Suprapubic skin (tissue), 4 donors: ENCODE data around the gene LRP1B. TPM values are rescaled to one million over a fixed set of nuclear protein-coding genes. Genes with fewer than 3 reads are reported as not detected.

Experiments used
- DNase-seq, 2 donors: peaks; one replicate each; pipeline ENCODE4 v3.0.0-alpha.2; 2019; ENCODE audit warnings: low spot score in 2 of 2
- H3K27ac ChIP-seq: fragments of 200-600 bp; sonication (generic); one replicate; pipeline ENCODE4 v1.5.1; 2019
- H3K27me3 ChIP-seq: fragments of 200-600 bp; sonication (generic); one replicate; pipeline ENCODE4 v1.5.1; 2019
- H3K36me3 ChIP-seq: fragments of 200-600 bp; sonication (generic); one replicate; pipeline ENCODE4 v1.5.1; 2019
- H3K4me1 ChIP-seq: fragments of 200-600 bp; sonication (generic); one replicate; pipeline ENCODE4 v1.5.1; 2019
- H3K4me3 ChIP-seq: fragments of 200-600 bp; sonication (generic); one replicate; pipeline ENCODE4 v1.5.1; 2019; ENCODE audit warnings: mild to moderate bottlenecking
- H3K9me3 ChIP-seq: fragments of 200-600 bp; sonication (generic); one replicate; pipeline ENCODE4 v1.5.1; 2019
- EP300 ChIP-seq: sonication (generic); formaldehyde crosslinking; IDR thresholded peaks from one replicate; pipeline ENCODE4 v1.6.1; 2017; ENCODE audit warnings: antibody characterized with exemption
- POLR2A ChIP-seq, 2 donors: fragments of 450-650 bp; IDR thresholded peaks; one replicate each; pipeline ENCODE4 v1.6.1; 2017; ENCODE audit warnings: antibody characterized with exemption in 2 of 2, mild to moderate bottlenecking in 2 of 2, moderate library complexity in 2 of 2
- POLR2AphosphoS5 ChIP-seq, 3 donors: sonication (generic); formaldehyde crosslinking; IDR thresholded peaks; one replicate each; pipeline ENCODE4 v1.6.1; 2017; ENCODE audit warnings: antibody characterized with exemption in 3 of 3
- WGBS: methylation state at CpG from one replicate; pipeline ENCODE4 v1.1.5; 2018; 5-methylcytosine and 5-hydroxymethylcytosine counted together
- total RNA-seq, 4 donors: library from RNA; depleted of rRNA; stranded (reverse); fragments of >200 nt; gene quantifications; one replicate each; pipeline ENCODE4 v1.1.0, GENCODE V29; 2016
- TF ChIP-seq, protein P1 (sequence below), 2 donors: fragments of 200-600 bp in 1 of 2; fragments of 450-650 bp in 1 of 2; sonication (generic) in 1 of 2; IDR thresholded peaks; one replicate each; pipeline ENCODE4 v1.5.1; 2016 to 2019; ENCODE audit warnings: antibody characterized with exemption in 2 of 2, mild to moderate bottlenecking in 1 of 2, moderate library complexity in 1 of 2

The LRP1B gene
- total RNA-seq, 4 donors from 2014 or later = 0.11 to 2.7 (median 1.3) TPM

DNA sequence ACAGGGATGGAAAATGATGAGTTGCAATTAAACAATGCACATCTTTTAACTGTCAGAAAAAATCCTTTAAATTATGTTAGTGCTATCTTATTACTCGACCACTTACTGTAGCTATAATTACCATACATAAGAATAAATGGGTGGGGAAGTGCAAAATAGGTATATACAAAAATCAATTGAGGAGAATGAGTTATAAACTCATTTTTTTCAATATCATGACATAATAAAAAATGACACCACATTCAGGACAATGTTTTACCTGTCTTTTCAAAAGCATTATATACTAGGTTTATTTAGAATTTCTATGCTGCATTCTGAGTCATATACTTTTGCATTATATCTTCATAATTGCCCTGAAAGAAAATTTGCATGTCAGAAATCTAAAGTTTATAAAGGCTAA is 1533.6 kb downstream of the LRP1B start:
- no peak overlapping the region for H3K27ac ChIP-seq
- H3K4me3 ChIP-seq = no peak overlapping the region
- TF ChIP-seq POLR2AphosphoS5 (IDR thresholded peaks at IDR 0.05) = no peak
- TF ChIP-seq EP300 = no peak
- TF ChIP-seq POLR2A (IDR thresholded peaks at IDR 0.05) = no peak
- TF ChIP-seq, protein P1, sequence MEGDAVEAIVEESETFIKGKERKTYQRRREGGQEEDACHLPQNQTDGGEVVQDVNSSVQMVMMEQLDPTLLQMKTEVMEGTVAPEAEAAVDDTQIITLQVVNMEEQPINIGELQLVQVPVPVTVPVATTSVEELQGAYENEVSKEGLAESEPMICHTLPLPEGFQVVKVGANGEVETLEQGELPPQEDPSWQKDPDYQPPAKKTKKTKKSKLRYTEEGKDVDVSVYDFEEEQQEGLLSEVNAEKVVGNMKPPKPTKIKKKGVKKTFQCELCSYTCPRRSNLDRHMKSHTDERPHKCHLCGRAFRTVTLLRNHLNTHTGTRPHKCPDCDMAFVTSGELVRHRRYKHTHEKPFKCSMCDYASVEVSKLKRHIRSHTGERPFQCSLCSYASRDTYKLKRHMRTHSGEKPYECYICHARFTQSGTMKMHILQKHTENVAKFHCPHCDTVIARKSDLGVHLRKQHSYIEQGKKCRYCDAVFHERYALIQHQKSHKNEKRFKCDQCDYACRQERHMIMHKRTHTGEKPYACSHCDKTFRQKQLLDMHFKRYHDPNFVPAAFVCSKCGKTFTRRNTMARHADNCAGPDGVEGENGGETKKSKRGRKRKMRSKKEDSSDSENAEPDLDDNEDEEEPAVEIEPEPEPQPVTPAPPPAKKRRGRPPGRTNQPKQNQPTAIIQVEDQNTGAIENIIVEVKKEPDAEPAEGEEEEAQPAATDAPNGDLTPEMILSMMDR (IDR thresholded peaks at IDR 0.05) = no peak
- no peaks in the 10 kb centered on the region for H3K27me3 ChIP-seq
- DNase-seq = no peak
- no peaks in the 10 kb centered on the region for H3K9me3 ChIP-seq
- no peaks in the 10 kb centered on the region for H3K4me1 ChIP-seq
- WGBS = 53% methylated on average over 1 of the region's 1 CpG
- H3K36me3 ChIP-seq = no peaks in the 10 kb centered on the region

DNA sequence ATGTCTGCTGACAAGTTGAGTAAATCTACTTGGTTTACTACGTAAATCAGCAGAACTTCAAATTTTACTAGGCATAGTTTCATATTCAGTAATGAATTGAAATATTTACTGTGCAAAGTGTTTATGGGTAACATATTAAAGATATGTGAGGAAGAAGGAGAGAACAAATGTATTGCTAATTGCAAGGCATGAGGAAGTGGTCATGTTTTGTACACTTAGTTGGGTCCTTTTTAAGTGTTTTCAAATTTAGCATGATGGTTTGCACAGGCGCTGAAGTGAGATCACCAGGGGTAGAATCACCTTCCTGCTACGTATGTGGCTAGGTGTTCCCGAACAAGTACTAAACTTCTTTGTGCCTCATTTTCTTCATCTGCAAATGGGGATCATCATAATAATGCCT is 1534.4 kb downstream of the LRP1B start:
- H3K4me3 ChIP-seq = no peak overlapping the region
- no peaks in the 10 kb centered on the region for H3K9me3 ChIP-seq
- no peaks in the 10 kb centered on the region for H3K36me3 ChIP-seq
- no peaks in the 10 kb centered on the region for H3K27me3 ChIP-seq
- DNase-seq = no peak
- H3K4me1 ChIP-seq = no peaks in the 10 kb centered on the region
- WGBS = 86% methylated on average over 4 of the region's 4 CpGs
- TF ChIP-seq POLR2A (IDR thresholded peaks at IDR 0.05) (no peak), EP300 (no peak), POLR2AphosphoS5 (IDR thresholded peaks at IDR 0.05) (no peak)
- TF ChIP-seq, protein P1 (IDR thresholded peaks at IDR 0.05) = no peak
- no peak overlapping the region for H3K27ac ChIP-seq

DNA sequence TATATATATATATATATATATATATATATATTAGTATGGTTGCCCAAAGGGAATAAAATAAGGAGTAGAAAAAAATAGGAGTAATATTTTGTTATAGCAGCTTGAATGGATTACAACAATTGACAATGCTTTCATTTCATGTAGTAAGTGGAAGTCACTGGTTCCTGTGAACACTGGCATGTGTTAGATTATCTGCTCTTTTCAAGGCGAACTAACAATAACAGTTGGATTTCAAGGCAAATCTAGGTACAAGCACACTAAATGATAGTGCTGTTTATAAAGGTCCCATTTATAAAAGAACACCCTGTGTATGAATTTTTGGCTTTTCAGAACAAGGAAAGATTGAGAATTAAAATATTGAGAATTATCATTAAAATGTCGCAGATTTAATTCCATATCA is 1535.7 kb downstream of the LRP1B start:
- no peak overlapping the region for H3K27ac ChIP-seq
- H3K9me3 ChIP-seq = no peaks in the 10 kb centered on the region
- DNase-seq = no peak
- no peak overlapping the region for H3K4me3 ChIP-seq
- TF ChIP-seq POLR2A (IDR thresholded peaks at IDR 0.05) = no peak
- TF ChIP-seq, protein P1 (IDR thresholded peaks at IDR 0.05) = no peak
- no peak for TF ChIP-seq EP300
- no peak for TF ChIP-seq POLR2AphosphoS5 (IDR thresholded peaks at IDR 0.05)
- H3K36me3 ChIP-seq = no peaks in the 10 kb centered on the region
- H3K27me3 ChIP-seq = no peaks in the 10 kb centered on the region
- H3K4me1 ChIP-seq = no peaks in the 10 kb centered on the region
- 89% methylated on average over 2 of the region's 2 CpGs for WGBS

DNA sequence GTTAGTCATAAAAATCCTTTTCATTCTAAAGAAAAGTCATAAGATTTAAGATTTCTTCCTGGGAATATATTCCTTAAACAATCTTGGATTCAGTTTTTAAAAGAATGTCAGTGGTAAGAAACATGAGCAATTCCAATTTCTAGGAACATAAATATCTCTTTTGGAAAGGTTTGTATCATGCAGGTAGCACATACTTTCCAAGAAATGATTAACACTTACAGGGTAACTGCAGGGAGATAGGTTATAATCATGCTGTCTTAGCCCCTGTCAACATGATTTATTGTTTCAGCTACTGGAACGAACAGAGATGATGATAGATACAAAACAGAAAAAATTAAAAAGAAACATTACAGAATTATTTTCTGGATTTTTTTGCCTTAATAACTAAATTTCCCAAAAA is 1537.7 kb downstream of the LRP1B start:
- WGBS = 40% methylated on average over 1 of the region's 1 CpG

DNA sequence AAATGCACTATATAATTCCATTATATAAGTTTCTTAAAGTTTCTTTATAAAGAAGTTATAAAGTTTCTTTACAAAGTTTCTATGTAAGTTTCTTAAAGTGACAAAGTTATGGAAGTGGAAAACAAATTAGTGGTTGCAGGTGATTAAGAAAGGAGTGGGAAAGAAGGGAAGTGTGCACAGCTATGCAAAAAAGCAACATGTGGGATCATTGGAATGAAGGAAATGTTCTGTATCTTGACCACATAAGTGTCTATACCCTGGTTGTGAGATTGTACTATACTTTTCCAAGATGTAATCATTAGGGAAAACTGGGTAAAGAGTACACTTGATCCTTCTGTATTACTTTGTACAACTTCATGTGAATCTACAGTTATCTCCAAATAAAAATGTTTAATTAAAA is 1541.1 kb downstream of the LRP1B start:
- Histone ChIP-seq H3K36me3 (no peaks in the 10 kb centered on the region), H3K27ac (no peak overlapping the region)
- no peak for DNase-seq

More for the DNA sequence above, 1537.7 kb downstream of the LRP1B start:
- H3K27ac ChIP-seq = no peak overlapping the region
- no peaks in the 10 kb centered on the region for H3K4me1 ChIP-seq
- no peaks in the 10 kb centered on the region for H3K27me3 ChIP-seq
- H3K9me3 ChIP-seq = no peaks in the 10 kb centered on the region
- no peak for DNase-seq
- no peaks in the 10 kb centered on the region for H3K36me3 ChIP-seq
- H3K4me3 ChIP-seq = no peak overlapping the region
- TF ChIP-seq POLR2A (IDR thresholded peaks at IDR 0.05) (no peak), POLR2AphosphoS5 (IDR thresholded peaks at IDR 0.05) (no peak), EP300 (no peak)
- TF ChIP-seq, protein P1 (IDR thresholded peaks at IDR 0.05) = no peak

DNA sequence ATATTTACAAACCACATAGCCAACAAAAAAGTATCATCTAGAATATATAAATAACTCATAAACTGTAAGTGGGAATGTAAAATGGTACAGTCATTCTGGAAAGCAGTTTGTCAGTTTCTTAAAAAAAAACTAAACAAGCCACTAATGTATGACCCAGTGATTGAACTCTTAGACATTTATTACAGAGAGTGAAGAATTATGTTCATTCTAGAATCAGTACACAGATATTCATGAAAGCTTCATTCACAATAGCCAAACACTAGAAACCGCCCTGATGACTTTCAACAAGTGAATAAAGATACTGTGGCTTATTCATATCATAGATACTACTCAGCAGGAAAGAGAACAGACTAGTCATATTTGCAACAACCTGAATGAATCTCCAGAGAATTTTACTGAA is 1541.5 kb downstream of the LRP1B start:
- TF ChIP-seq EP300 (no peak), POLR2AphosphoS5 (IDR thresholded peaks at IDR 0.05) (no peak), POLR2A (IDR thresholded peaks at IDR 0.05) (no peak)
- TF ChIP-seq, protein P1 (IDR thresholded peaks at IDR 0.05) = no peak
- Histone ChIP-seq H3K9me3 (no peaks in the 10 kb centered on the region), H3K4me1 (no peaks in the 10 kb centered on the region), H3K4me3 (no peak overlapping the region), H3K27ac (no peak overlapping the region), H3K27me3 (no peaks in the 10 kb centered on the region), H3K36me3 (no peaks in the 10 kb centered on the region)
- DNase-seq = no peak
- 76% methylated on average over 1 of the region's 1 CpG for WGBS

More for the DNA sequence above, 1541.1 kb downstream of the LRP1B start:
- H3K4me1 ChIP-seq = no peaks in the 10 kb centered on the region
- no peak overlapping the region for H3K4me3 ChIP-seq
- no peaks in the 10 kb centered on the region for H3K27me3 ChIP-seq
- no peaks in the 10 kb centered on the region for H3K9me3 ChIP-seq
- no peak for TF ChIP-seq EP300
